Measurements from ENCODE around the gene DDO.

The DDO gene

GRCh38 chr6:110440026-110440425 lies 24.7 kb upstream of the DDO start:
- peaks cover 25% of the 10 kb centered on the region for H3K9me3 ChIP-seq (ENCODE audit: control insufficient read depth, low read length)
- no peak overlapping the region for H3K9ac ChIP-seq (ENCODE audit: low read length)
- peaks cover 30% of the 10 kb centered on the region for H3K27me3 ChIP-seq (replicated peaks; ENCODE audit: control insufficient read depth, insufficient read depth, low read length)
- no peak for DNase-seq (ENCODE audit: low read depth)
- H3K4me3 ChIP-seq (ENCODE audit: low read length) = no peak overlapping the region
- no peaks in the 10 kb centered on the region for H3K4me1 ChIP-seq (ENCODE audit: control insufficient read depth, insufficient read depth, low read length)
- no peaks in the 10 kb centered on the region for H3K36me3 ChIP-seq (ENCODE audit: control insufficient read depth, insufficient read depth, low read length, severe bottlenecking)

DNA sequence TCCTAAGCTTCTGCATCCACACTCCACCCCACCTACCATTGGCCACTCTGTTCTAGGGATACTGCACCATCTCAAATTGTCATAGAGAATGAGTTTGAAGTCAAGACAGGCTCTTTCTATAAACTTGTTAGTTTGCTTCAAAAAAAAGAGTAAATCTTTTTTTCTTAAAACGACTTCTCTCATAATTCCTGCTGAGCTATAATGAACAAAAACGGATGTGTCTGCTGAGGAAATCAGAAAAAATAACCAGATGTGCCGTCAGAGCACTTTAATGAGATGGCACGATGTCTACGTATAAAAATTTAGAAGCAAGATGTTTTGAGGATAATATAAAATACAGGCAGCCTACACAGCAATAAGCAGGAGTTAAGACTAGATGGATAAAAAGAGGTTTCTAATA lies 24.0 kb upstream of the DDO start:
- Histone ChIP-seq H3K4me3 (ENCODE audit: low read length) (no peak overlapping the region), H3K9ac (ENCODE audit: low read length) (no peak overlapping the region), H3K9me3 (ENCODE audit: control insufficient read depth, low read length) (peaks cover 25% of the 10 kb centered on the region), H3K27me3 (replicated peaks; ENCODE audit: control insufficient read depth, insufficient read depth, low read length) (peaks cover 30% of the 10 kb centered on the region), H3K4me1 (ENCODE audit: control insufficient read depth, insufficient read depth, low read length) (no peaks in the 10 kb centered on the region), H3K36me3 (ENCODE audit: control insufficient read depth, insufficient read depth, low read length, severe bottlenecking) (no peaks in the 10 kb centered on the region)
- DNase-seq (ENCODE audit: low read depth) = no peak

DNA sequence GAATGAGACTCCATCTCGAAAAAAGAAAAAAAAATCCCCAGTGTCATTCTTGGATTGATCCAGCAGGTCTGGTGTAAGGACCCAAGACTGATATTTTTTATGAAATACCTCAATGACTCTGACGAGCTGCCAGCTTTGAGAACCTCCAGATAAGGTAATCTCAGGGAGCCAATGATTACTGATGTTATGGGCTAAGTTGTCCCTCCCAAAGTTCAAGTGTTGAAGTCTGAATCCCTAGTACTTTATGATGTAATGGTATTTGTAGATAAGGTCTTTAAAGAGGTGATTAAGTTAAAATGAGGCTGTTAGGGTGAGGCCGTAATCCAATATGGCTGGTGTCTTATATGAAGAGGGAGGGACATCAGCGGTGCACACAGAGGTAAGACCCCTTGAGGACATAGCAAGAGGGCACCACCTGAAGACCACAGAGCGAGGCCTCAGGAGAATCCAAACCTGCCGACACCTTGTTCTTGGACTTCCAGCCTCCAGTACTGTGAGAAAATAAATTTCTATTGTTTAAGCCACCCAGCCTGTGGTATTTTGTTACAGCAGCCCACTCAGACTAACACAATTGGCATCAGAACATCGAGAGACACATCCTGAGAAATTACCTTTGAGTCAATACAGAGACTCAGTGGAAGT lies 19.7 kb upstream of the DDO start:
- H3K36me3 ChIP-seq (ENCODE audit: control insufficient read depth, insufficient read depth, low read length, severe bottlenecking) = no peaks in the 10 kb centered on the region
- H3K4me3 ChIP-seq (ENCODE audit: low read length) = no peak overlapping the region
- peaks cover 21% of the 10 kb centered on the region for H3K27me3 ChIP-seq (replicated peaks; ENCODE audit: control insufficient read depth, insufficient read depth, low read length)
- no peak overlapping the region for H3K9ac ChIP-seq (ENCODE audit: low read length)
- H3K4me1 ChIP-seq (ENCODE audit: control insufficient read depth, insufficient read depth, low read length) = peaks cover 3% of the 10 kb centered on the region
- H3K9me3 ChIP-seq (ENCODE audit: control insufficient read depth, low read length) = peaks cover 25% of the 10 kb centered on the region
- no peak for DNase-seq (ENCODE audit: low read depth)

DNA sequence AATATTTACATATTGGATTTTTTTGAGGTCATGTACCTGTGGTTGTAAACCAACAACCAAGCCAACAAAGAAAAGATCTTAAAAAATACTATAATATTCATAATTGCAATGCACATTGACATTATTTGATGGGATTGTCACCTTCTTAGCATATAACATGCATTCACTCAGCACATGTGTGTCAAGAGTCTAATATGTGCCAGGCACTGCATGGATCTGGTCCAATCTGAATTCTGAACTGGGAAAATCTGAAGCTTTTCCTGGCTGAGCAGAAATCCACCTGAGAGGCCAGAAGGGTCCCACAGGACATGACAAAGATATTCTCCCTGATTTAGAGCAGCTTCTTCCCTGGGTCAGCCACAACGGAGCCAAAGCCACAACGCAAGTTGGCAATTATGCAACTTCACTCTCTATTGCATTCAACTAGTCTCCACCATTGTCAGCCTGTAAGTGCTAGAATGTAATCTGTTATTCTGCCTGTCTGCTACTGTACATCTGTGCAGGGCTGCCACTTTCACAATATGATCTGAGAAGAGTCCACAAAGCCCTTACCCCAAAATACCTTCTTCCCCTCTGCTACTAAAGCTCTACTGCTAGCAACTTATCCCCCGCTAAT lies 17.0 kb upstream of the DDO start:
- peaks cover 6% of the 10 kb centered on the region for H3K9me3 ChIP-seq (ENCODE audit: control insufficient read depth, low read length)
- H3K4me3 ChIP-seq (ENCODE audit: low read length) = no peak overlapping the region
- H3K9ac ChIP-seq (ENCODE audit: low read length) = no peak overlapping the region
- peaks cover 3% of the 10 kb centered on the region for H3K4me1 ChIP-seq (ENCODE audit: control insufficient read depth, insufficient read depth, low read length)
- H3K36me3 ChIP-seq (ENCODE audit: control insufficient read depth, insufficient read depth, low read length, severe bottlenecking) = no peaks in the 10 kb centered on the region
- DNase-seq (ENCODE audit: low read depth) = no peak
- H3K27me3 ChIP-seq (replicated peaks; ENCODE audit: control insufficient read depth, insufficient read depth, low read length) = peaks cover 30% of the 10 kb centered on the region

DNA sequence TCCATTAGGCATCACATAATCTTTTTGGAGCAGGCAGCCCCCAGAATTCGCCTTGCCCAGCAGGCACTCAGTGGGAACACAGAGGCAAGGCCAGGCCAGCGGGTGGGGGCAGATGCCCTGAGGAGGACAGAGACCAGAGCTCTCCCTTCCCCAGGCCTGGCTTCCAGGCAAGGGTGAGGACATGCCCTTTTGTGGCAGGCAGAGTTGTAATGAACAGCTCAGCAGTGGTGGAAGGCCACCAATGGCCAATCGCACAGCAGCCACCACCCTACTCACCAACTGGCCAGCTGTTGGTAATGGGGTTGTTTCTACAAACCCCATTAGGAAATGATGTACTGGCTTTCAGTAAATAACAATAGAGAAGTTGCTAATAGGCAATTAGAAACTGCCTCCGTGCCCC lies 15.4 kb upstream of the DDO start:
- Histone ChIP-seq H3K27me3 (replicated peaks; ENCODE audit: control insufficient read depth, insufficient read depth, low read length) (peaks cover 33% of the 10 kb centered on the region), H3K9me3 (ENCODE audit: control insufficient read depth, low read length) (peaks cover 6% of the 10 kb centered on the region), H3K36me3 (ENCODE audit: control insufficient read depth, insufficient read depth, low read length, severe bottlenecking) (no peaks in the 10 kb centered on the region), H3K4me1 (ENCODE audit: control insufficient read depth, insufficient read depth, low read length) (peaks cover 3% of the 10 kb centered on the region), H3K4me3 (ENCODE audit: low read length) (no peak overlapping the region), H3K9ac (ENCODE audit: low read length) (no peak overlapping the region)
- no peak for DNase-seq (ENCODE audit: low read depth)

- no peak for DNase-seq (ENCODE audit: low read depth)
- Histone ChIP-seq H3K36me3 (ENCODE audit: control insufficient read depth, insufficient read depth, low read length, severe bottlenecking) (no peaks in the 10 kb centered on the region), H3K4me1 (ENCODE audit: control insufficient read depth, insufficient read depth, low read length) (peaks cover 3% of the 10 kb centered on the region)
These were observed 14.9 kb upstream of the DDO start for GRCh38 chr6:110430236-110430635.

DNA sequence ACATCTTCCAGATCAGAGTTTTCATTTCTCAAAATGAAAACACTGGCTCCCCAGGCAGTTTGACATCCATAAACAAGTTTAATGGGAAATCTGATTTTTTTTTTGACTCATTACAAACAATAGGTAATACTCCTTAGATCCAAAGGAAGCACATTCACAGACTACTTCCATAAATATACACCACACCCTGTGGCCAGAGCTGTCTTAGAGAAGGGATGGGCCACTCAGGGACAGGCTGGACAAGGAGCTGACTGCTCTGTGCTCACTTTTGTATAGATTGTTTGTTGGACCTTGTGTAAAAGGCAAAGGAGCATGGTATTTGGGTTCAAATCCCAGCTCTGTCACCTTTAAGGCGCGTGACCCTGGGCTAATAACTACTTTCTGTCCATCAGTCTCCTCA lies 12.8 kb upstream of the DDO start:
- Histone ChIP-seq H3K4me1 (ENCODE audit: control insufficient read depth, insufficient read depth, low read length) (peaks cover 3% of the 10 kb centered on the region), H3K27me3 (replicated peaks; ENCODE audit: control insufficient read depth, insufficient read depth, low read length) (peaks cover 44% of the 10 kb centered on the region), H3K9me3 (ENCODE audit: control insufficient read depth, low read length) (no peaks in the 10 kb centered on the region), H3K9ac (ENCODE audit: low read length) (no peak overlapping the region), H3K4me3 (ENCODE audit: low read length) (no peak overlapping the region), H3K36me3 (ENCODE audit: control insufficient read depth, insufficient read depth, low read length, severe bottlenecking) (no peaks in the 10 kb centered on the region)
- DNase-seq (ENCODE audit: low read depth) = no peak

More at GRCh38 chr6:110430236-110430635, 14.9 kb upstream of the DDO start:
- no peak overlapping the region for H3K9ac ChIP-seq (ENCODE audit: low read length)
- H3K9me3 ChIP-seq (ENCODE audit: control insufficient read depth, low read length) = peaks cover under 1% of the 10 kb centered on the region
- peaks cover 38% of the 10 kb centered on the region for H3K27me3 ChIP-seq (replicated peaks; ENCODE audit: control insufficient read depth, insufficient read depth, low read length)
- H3K4me3 ChIP-seq (ENCODE audit: low read length) = no peak overlapping the region

GRCh38 chr6:110425816-110426215 lies 10.4 kb upstream of the DDO start:
- H3K27me3 ChIP-seq (replicated peaks; ENCODE audit: control insufficient read depth, insufficient read depth, low read length) = peaks cover 39% of the 10 kb centered on the region
- no peak for DNase-seq (ENCODE audit: low read depth)
- H3K36me3 ChIP-seq (ENCODE audit: control insufficient read depth, insufficient read depth, low read length, severe bottlenecking) = no peaks in the 10 kb centered on the region
- no peaks in the 10 kb centered on the region for H3K4me1 ChIP-seq (ENCODE audit: control insufficient read depth, insufficient read depth, low read length)
- H3K4me3 ChIP-seq (ENCODE audit: low read length) = no peak overlapping the region
- H3K9me3 ChIP-seq (ENCODE audit: control insufficient read depth, low read length) = no peaks in the 10 kb centered on the region
- H3K9ac ChIP-seq (ENCODE audit: low read length) = no peak overlapping the region

GRCh38 chr6:110422444-110422822 lies 7.1 kb upstream of the DDO start:
- no peak overlapping the region for H3K9ac ChIP-seq (ENCODE audit: low read length)
- no peak for DNase-seq (ENCODE audit: low read depth)
- no peaks in the 10 kb centered on the region for H3K4me1 ChIP-seq (ENCODE audit: control insufficient read depth, insufficient read depth, low read length)
- H3K9me3 ChIP-seq (ENCODE audit: control insufficient read depth, low read length) = no peaks in the 10 kb centered on the region
- peaks cover 15% of the 10 kb centered on the region for H3K27me3 ChIP-seq (replicated peaks; ENCODE audit: control insufficient read depth, insufficient read depth, low read length)
- no peak overlapping the region for H3K4me3 ChIP-seq (ENCODE audit: low read length)
- no peaks in the 10 kb centered on the region for H3K36me3 ChIP-seq (ENCODE audit: control insufficient read depth, insufficient read depth, low read length, severe bottlenecking)

DNA sequence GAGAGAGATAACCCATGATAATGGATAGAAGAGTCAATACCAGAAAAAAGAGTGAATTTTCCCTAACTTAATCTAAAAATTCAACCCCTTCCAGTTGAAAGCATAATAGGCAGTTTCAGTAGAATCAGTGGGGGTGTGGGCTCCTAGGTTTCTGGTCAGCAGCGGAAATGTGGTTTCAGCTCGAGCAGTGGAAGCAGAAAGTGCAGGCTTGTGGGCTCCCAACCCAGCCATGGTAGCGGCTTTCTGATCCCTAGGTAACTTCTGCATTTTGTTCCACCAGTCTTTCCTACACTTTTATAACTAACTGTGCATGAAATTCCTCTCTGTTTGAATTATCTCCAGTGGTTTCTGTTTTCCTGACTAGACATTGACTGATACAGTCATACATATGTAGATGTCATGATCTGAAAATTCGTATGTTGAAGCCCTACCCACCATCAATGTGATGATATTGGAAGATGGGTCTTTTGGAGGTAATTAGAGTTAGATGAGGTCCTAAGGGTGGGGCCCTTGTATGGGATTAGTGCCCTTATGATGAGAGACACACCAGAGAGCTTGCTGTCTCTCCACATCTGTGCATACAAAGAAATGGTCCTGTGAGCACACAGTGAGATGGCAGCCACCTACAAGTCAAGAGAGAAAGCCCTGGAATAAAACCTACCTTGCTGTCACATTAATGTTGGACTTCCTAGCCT lies 6.5 kb upstream of the DDO start:
- DNase-seq (ENCODE audit: low read depth) = no peak
- no peak overlapping the region for H3K9ac ChIP-seq (ENCODE audit: low read length)

GRCh38 chr6:110419028-110419739 lies 3.8 kb upstream of the DDO start:
- DNase-seq (ENCODE audit: low read depth) = no peak
- H3K9me3 ChIP-seq (ENCODE audit: control insufficient read depth, low read length) = no peaks in the 10 kb centered on the region

More for the DNA sequence above, 6.5 kb upstream of the DDO start:
- no peaks in the 10 kb centered on the region for H3K4me1 ChIP-seq (ENCODE audit: control insufficient read depth, insufficient read depth, low read length)
- H3K27me3 ChIP-seq (replicated peaks; ENCODE audit: control insufficient read depth, insufficient read depth, low read length) = peaks cover 15% of the 10 kb centered on the region
- no peaks in the 10 kb centered on the region for H3K36me3 ChIP-seq (ENCODE audit: control insufficient read depth, insufficient read depth, low read length, severe bottlenecking)
- no peaks in the 10 kb centered on the region for H3K9me3 ChIP-seq (ENCODE audit: control insufficient read depth, low read length)
- H3K4me3 ChIP-seq (ENCODE audit: low read length) = no peak overlapping the region

More at GRCh38 chr6:110419028-110419739, 3.8 kb upstream of the DDO start:
- peaks cover 2% of the 10 kb centered on the region for H3K27me3 ChIP-seq (replicated peaks; ENCODE audit: control insufficient read depth, insufficient read depth, low read length)
- no peak overlapping the region for H3K4me3 ChIP-seq (ENCODE audit: low read length)
- no peak overlapping the region for H3K9ac ChIP-seq (ENCODE audit: low read length)
- H3K36me3 ChIP-seq (ENCODE audit: control insufficient read depth, insufficient read depth, low read length, severe bottlenecking) = no peaks in the 10 kb centered on the region
- H3K4me1 ChIP-seq (ENCODE audit: control insufficient read depth, insufficient read depth, low read length) = peaks cover 20% of the 10 kb centered on the region

Measured in adipocyte (in vitro differentiated cells).